ENCODE data around the gene RDH8.

Gene RDH8

DNA sequence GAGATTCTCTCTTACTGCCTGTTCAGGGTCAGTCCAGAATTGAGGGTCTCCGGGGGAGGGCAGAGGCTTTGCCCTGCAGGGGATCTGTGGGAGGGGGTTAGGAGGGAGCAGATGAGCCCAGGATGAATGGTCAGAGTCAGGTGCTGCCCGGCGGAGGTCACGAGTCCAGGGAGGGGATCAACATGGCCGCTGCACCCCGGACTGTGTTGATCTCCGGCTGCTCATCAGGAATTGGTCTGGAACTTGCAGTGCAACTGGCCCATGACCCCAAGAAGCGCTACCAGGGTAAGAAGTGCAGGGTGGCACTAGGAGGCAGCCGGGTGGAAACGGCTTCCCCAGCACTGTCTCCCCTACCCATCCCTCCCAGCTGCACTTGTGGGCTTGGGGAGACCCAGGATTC, at the start of gene RDH8:
TSS of gene RDH8 (plus strand) at position 168 of the 400 bp plus-strand sequence. CDS start at position 183, 15 bp downstream.
- no peak for TF ChIP-seq CTCF (IDR thresholded peaks at IDR 0.05; ENCODE audit: low read depth, low read length)
- no peak for DNase-seq (ENCODE audit: extremely low read depth, low read depth)

DNA sequence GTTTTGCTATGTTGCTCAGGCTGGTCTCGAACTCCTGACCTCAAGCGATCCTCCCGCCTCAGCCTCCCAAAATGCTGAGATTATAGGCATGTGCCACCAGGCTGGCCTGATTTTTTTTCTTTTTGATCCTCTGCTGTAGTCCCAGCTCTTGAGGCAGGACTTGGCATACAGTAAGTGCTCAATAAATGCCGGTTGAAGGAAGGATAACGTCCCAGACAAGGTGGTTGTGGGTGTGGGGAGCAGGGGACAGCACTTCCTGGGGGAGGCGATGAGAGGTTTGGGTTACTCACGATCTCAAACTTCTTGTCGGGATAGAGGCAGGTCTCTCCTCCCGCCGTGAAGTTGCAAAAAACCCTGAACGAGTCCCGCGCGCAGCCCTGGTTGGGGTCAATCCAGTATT, 47.3 kb upstream of the RDH8 start:
- no peak for TF ChIP-seq CTCF (IDR thresholded peaks at IDR 0.05; ENCODE audit: low read depth, low read length)
- DNase-seq (ENCODE audit: extremely low read depth, low read depth): no peak

- no peak for DNase-seq (ENCODE audit: extremely low read depth, low read depth)
Observed at GRCh38 chr19:9966448-9966847, 46.8 kb upstream of the RDH8 start.

GRCh38 chr19:9967326-9967725, 46.0 kb upstream of the RDH8 start:
- no peak for TF ChIP-seq CTCF (IDR thresholded peaks at IDR 0.05; ENCODE audit: low read depth, low read length)
- no peak for DNase-seq (ENCODE audit: extremely low read depth, low read depth)

More at GRCh38 chr19:9966448-9966847, 46.8 kb upstream of the RDH8 start:
- TF ChIP-seq CTCF (IDR thresholded peaks at IDR 0.05; ENCODE audit: low read depth, low read length): no peak

DNA sequence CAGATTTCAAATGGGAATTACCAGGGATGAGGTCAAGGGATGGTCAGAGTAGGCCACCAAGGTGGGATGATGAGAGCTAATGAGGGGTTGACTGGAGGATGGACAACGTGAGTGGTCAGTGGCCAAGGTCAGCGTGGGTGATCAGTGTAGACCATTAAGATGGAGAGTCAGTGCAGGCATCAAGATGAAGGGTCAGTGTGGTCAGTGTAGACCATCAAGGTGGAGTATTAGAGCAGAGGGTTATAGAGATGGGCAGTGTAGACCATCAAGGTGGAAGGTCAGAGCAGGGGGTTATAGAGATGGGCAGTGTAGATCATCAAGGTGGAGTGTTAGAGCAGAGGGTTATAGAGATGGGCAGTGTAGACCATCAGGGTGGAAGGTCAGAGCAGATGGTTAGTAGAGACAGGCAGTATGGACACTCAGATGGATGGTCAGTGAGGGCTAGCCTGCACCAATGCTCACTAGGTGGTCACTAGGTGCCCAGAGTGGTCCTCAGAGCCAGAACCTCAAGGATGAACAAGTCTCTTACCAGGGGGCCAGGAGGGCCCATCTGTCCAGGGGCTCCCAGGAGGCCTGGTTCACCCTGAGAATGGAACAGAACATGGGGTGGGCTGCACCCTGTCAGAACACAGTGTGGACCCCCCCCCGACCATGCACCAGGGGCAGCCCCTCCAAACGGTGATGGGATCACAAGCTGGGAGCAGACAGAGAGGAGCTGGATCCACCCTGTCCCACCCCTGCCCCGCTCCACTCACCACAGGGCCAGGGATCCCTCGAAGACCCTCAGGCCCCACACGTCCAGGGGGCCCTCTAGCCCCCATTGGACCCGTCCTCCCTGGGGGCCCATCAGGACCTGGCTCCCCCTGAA, 44.2 kb upstream of the RDH8 start:
- TF ChIP-seq CTCF (IDR thresholded peaks at IDR 0.05; ENCODE audit: low read depth, low read length): no peak
- DNase-seq (ENCODE audit: extremely low read depth, low read depth): no peak

DNA sequence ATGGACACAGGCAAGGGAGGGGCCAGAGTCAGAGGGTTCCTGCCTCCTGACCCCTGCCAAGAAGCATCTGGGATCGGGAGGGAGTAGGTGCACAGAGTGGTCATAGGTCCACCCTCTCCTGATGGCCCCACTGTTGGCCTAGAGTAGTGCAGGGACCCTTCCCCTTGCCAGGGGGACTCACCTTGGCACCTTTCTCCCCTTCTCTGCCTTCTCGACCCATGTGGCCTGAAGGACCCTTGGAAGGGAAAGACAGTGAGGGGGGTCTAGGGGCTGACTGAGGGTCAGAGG, 43.7 kb upstream of the RDH8 start:
- no peak for DNase-seq (ENCODE audit: extremely low read depth, low read depth)
- TF ChIP-seq CTCF (IDR thresholded peaks at IDR 0.05; ENCODE audit: low read depth, low read length): no peak

DNA sequence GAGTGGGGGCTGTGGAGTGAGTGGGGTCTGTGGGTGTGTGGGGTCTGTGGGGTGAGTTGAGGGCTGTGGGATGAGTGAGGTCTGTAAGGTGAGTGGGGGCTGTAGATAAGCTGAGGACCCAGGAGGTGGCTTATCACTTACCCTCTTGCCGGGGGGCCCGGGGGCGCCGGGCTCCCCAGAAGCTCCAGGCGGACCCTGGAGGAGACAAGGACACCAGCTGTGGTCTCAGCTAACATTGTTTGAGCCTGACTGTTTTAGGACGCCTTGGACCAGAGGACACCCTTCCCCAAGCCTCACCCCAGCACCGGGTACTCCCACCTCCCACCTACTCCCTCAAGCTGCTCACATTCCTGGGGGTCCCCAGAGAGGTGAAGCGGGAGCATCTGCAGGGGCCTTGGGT, 42.8 kb upstream of the RDH8 start:
- TF ChIP-seq CTCF (IDR thresholded peaks at IDR 0.05; ENCODE audit: low read depth, low read length): no peak

More for the DNA sequence above, 42.8 kb upstream of the RDH8 start:
- DNase-seq (ENCODE audit: extremely low read depth, low read depth): no peak

Data from AG09319 (cell line).